BJ (cell line): ENCODE results near the gene TTPAL. TPM values are rescaled to one million over a fixed set of nuclear protein-coding genes. Genes with fewer than 3 reads are reported as not detected.
A peak's percentile ranks its signal among the peaks of the same experiment; 100 is the strongest.
"Not testable (repeated sequence)": the region's sequence is repeated elsewhere in the genome, so short reads cannot be mapped to it uniquely, and the experiment has no call there.

ENCODE experiments used
- CTCF ChIA-PET: fragments of 350-600 bp; formaldehyde crosslinking; extraction: SDS; loops from one replicate; lab custom pipeline; 2021; ENCODE audit warnings: antibody characterized with exemption, inconsistent platforms; lab: Yijun Ruan, JAX
- POLR2A ChIA-PET: fragments of 300-600 bp; sonication (Branson Sonifier 250); formaldehyde crosslinking; extraction: SDS; loops from one replicate; lab custom pipeline; 2021; ENCODE audit warnings: antibody characterized with exemption; lab: Charles Lee
- DNase-seq: peaks from one replicate; pipeline ENCODE4 v3.0.0-alpha.2; 2011; ENCODE audit warnings: low read depth
- H3K27me3 ChIP-seq: 2 replicates; pipeline ENCODE4 v1.6.0; 2011; ENCODE audit warnings: low read length; ENCODE audit not compliant: control insufficient read depth, insufficient read depth
- H3K36me3 ChIP-seq: 2 replicates; pipeline ENCODE4 v1.5.1; 2011; ENCODE audit warnings: low read length; ENCODE audit not compliant: control insufficient read depth, insufficient read depth
- H3K4me3 ChIP-seq: 2 replicates; pipeline ENCODE4 v1.5.1; 2011; ENCODE audit warnings: low read depth, mild to moderate bottlenecking, control low read depth, low read length
- polyA plus RNA-seq: library from polyadenylated mRNA; depleted of rRNA; stranded (reverse); fragments of >200 nt; gene quantifications from 2 replicates; pipeline ENCODE4 v1.2.3, GENCODE V29; 2011
- TF ChIP-seq, protein P1 (sequence below): IDR thresholded peaks from 2 replicates; pipeline ENCODE4 v1.5.1; 2011; ENCODE audit warnings: low read depth, mild to moderate bottlenecking, control low read depth, inconsistent platforms, low read length, moderate library complexity; ENCODE audit not compliant: insufficient read depth

TTPAL gene
- polyA plus RNA-seq, 1 experiment: 13.8 TPM

GRCh38 chr20:44468044-44468782 is 7.5 kb upstream of the TTPAL start:
- ChIA-PET CTCF (interaction anchor here (1.4 to 6.2 kb wide), 4 partner anchors 79 to 251 kb away, joined by 3 to 68 read pairs (median 27); partner anchors contain the start of gene FITM2), POLR2A (interaction anchor here (0.6 kb wide), 1 partner anchor 87 kb away, joined by 10 read pairs; no protein-coding TSS in a partner anchor)
- TF ChIP-seq, protein P1, sequence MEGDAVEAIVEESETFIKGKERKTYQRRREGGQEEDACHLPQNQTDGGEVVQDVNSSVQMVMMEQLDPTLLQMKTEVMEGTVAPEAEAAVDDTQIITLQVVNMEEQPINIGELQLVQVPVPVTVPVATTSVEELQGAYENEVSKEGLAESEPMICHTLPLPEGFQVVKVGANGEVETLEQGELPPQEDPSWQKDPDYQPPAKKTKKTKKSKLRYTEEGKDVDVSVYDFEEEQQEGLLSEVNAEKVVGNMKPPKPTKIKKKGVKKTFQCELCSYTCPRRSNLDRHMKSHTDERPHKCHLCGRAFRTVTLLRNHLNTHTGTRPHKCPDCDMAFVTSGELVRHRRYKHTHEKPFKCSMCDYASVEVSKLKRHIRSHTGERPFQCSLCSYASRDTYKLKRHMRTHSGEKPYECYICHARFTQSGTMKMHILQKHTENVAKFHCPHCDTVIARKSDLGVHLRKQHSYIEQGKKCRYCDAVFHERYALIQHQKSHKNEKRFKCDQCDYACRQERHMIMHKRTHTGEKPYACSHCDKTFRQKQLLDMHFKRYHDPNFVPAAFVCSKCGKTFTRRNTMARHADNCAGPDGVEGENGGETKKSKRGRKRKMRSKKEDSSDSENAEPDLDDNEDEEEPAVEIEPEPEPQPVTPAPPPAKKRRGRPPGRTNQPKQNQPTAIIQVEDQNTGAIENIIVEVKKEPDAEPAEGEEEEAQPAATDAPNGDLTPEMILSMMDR: no peak
- Histone ChIP-seq H3K27me3 (peaks cover 5% of the 10 kb centered on the region), H3K4me3 (no peak overlapping the region), H3K36me3 (no peaks in the 10 kb centered on the region)
- DNase-seq: no peak

- POLR2A ChIA-PET: no interaction called here
- no peak for DNase-seq
Measured at GRCh38 chr20:44470327-44470726, 5.3 kb upstream of the TTPAL start.

GRCh38 chr20:44471481-44471882 is 4.2 kb upstream of the TTPAL start:
- DNase-seq: peak; percentile 19
- H3K27me3 ChIP-seq: peaks cover 2% of the 10 kb centered on the region
- ChIA-PET CTCF (interaction anchor here (0.5 to 6.2 kb wide), 20 partner anchors 10 to 350 kb away, joined by 3 to 68 read pairs (median 4); partner anchors contain the start of gene FITM2), POLR2A (interaction anchor here (0.6 kb wide), 1 partner anchor 52 kb away, joined by 4 read pairs; no protein-coding TSS in a partner anchor)
- no peak overlapping the region for H3K4me3 ChIP-seq
- H3K36me3 ChIP-seq: no peaks in the 10 kb centered on the region
- TF ChIP-seq, protein P1: peak; percentile 74

More at GRCh38 chr20:44470327-44470726, 5.3 kb upstream of the TTPAL start:
- peaks cover 5% of the 10 kb centered on the region for H3K27me3 ChIP-seq
- no peak overlapping the region for H3K4me3 ChIP-seq
- CTCF ChIA-PET: interaction anchor here (1.1 to 6.2 kb wide), 7 partner anchors 8 to 253 kb away, joined by 5 to 68 read pairs (median 16); partner anchors contain the start of gene FITM2
- TF ChIP-seq, protein P1: no peak
- H3K36me3 ChIP-seq: no peaks in the 10 kb centered on the region

- CTCF ChIA-PET: interaction anchor here (1.4 to 6.2 kb wide), 8 partner anchors 10 to 255 kb away, joined by 4 to 68 read pairs (median 14); partner anchors contain the start of gene FITM2
- H3K27me3 ChIP-seq, DNase-seq, POLR2A ChIA-PET, H3K4me3 ChIP-seq, H3K36me3 ChIP-seq: not testable (repeated sequence)
Measured at GRCh38 chr20:44472283-44472682, 3.4 kb upstream of the TTPAL start.

GRCh38 chr20:44475372-44475693 is 341 bp upstream of the TTPAL start:
- H3K36me3 ChIP-seq: peaks cover 2% of the 10 kb centered on the region; the same call in 1 of the 2 replicates
- no peaks in the 10 kb centered on the region; the same call in 1 of the 2 replicates for H3K27me3 ChIP-seq
- no peak for DNase-seq
- TF ChIP-seq, protein P1: no peak
- ChIA-PET CTCF (interaction anchor here (1.1 to 3.0 kb wide), 4 partner anchors 16 to 135 kb away, joined by 3 to 16 read pairs (median 4); no protein-coding TSS in a partner anchor), POLR2A (no interaction called here)
- H3K4me3 ChIP-seq: peak overlapping the region; percentile 68
